ENCODE data around the gene PCBP3.

The PCBP3 gene

GRCh38 chr21:45740491-45741357, 97.2 kb downstream of the PCBP3 start:
- H3K4me3 ChIP-seq (ENCODE audit: low read depth, low read length): no peak overlapping the region
- no peak for DNase-seq (ENCODE audit: low read depth)

GRCh38 chr21:45741691-45742090, 98.2 kb downstream of the PCBP3 start:
- TF ChIP-seq MYC (IDR thresholded peaks at IDR 0.05; ENCODE audit: low read depth, low read length): no peak
- no peak for TF ChIP-seq POLR2A (IDR thresholded peaks at IDR 0.05; ENCODE audit: extremely low read depth, insufficient read length)
- no peak for TF ChIP-seq CTCF (IDR thresholded peaks at IDR 0.05; ENCODE audit: low read depth, low read length)
- no peak for TF ChIP-seq MAX (IDR thresholded peaks at IDR 0.05; ENCODE audit: low read depth, low read length)
- H3K4me3 ChIP-seq (ENCODE audit: low read depth, low read length): no peak overlapping the region
- no peak for DNase-seq (ENCODE audit: low read depth)

More at GRCh38 chr21:45740491-45741357, 97.2 kb downstream of the PCBP3 start:
- TF ChIP-seq POLR2A (IDR thresholded peaks at IDR 0.05; ENCODE audit: extremely low read depth, insufficient read length) (no peak), MYC (IDR thresholded peaks at IDR 0.05; ENCODE audit: low read depth, low read length) (no peak)

GRCh38 chr21:45742247-45742646, 98.7 kb downstream of the PCBP3 start:
- no peak for DNase-seq (ENCODE audit: low read depth)
- TF ChIP-seq CTCF (IDR thresholded peaks at IDR 0.05; ENCODE audit: low read depth, low read length) (no peak), MAX (IDR thresholded peaks at IDR 0.05; ENCODE audit: low read depth, low read length) (no peak), MYC (IDR thresholded peaks at IDR 0.05; ENCODE audit: low read depth, low read length) (no peak), POLR2A (IDR thresholded peaks at IDR 0.05; ENCODE audit: extremely low read depth, insufficient read length) (no peak)
- H3K4me3 ChIP-seq (ENCODE audit: low read depth, low read length): no peak overlapping the region

GRCh38 chr21:45745256-45745655, 101.7 kb downstream of the PCBP3 start:
- no peak for DNase-seq (ENCODE audit: low read depth)
- no peak overlapping the region for H3K4me3 ChIP-seq (ENCODE audit: low read depth, low read length)
- TF ChIP-seq MYC (IDR thresholded peaks at IDR 0.05; ENCODE audit: low read depth, low read length) (no peak), POLR2A (IDR thresholded peaks at IDR 0.05; ENCODE audit: extremely low read depth, insufficient read length) (no peak)

GRCh38 chr21:45747233-45747766, 103.8 kb downstream of the PCBP3 start:
- H3K4me3 ChIP-seq (ENCODE audit: low read depth, low read length): no peak overlapping the region
- TF ChIP-seq POLR2A (IDR thresholded peaks at IDR 0.05; ENCODE audit: extremely low read depth, insufficient read length) (no peak), MYC (IDR thresholded peaks at IDR 0.05; ENCODE audit: low read depth, low read length) (no peak), CTCF (IDR thresholded peaks at IDR 0.05; ENCODE audit: low read depth, low read length) (no peak), MAX (IDR thresholded peaks at IDR 0.05; ENCODE audit: low read depth, low read length) (no peak)
- DNase-seq (ENCODE audit: low read depth): no peak

GRCh38 chr21:45747802-45748445, 104.4 kb downstream of the PCBP3 start:
- TF ChIP-seq MAX (IDR thresholded peaks at IDR 0.05; ENCODE audit: low read depth, low read length) (no peak), CTCF (IDR thresholded peaks at IDR 0.05; ENCODE audit: low read depth, low read length) (no peak), MYC (IDR thresholded peaks at IDR 0.05; ENCODE audit: low read depth, low read length) (no peak), POLR2A (IDR thresholded peaks at IDR 0.05; ENCODE audit: extremely low read depth, insufficient read length) (no peak)
- no peak overlapping the region for H3K4me3 ChIP-seq (ENCODE audit: low read depth, low read length)
- DNase-seq (ENCODE audit: low read depth): no peak
